Measurements from ENCODE around the gene CHI3L1.
A peak's percentile ranks its signal among the peaks of the same experiment; 100 is the strongest.

The CHI3L1 gene

GRCh38 chr1:203219934-203220333 is 33.4 kb upstream of the CHI3L1 start:
- TF ChIP-seq, protein P1, sequence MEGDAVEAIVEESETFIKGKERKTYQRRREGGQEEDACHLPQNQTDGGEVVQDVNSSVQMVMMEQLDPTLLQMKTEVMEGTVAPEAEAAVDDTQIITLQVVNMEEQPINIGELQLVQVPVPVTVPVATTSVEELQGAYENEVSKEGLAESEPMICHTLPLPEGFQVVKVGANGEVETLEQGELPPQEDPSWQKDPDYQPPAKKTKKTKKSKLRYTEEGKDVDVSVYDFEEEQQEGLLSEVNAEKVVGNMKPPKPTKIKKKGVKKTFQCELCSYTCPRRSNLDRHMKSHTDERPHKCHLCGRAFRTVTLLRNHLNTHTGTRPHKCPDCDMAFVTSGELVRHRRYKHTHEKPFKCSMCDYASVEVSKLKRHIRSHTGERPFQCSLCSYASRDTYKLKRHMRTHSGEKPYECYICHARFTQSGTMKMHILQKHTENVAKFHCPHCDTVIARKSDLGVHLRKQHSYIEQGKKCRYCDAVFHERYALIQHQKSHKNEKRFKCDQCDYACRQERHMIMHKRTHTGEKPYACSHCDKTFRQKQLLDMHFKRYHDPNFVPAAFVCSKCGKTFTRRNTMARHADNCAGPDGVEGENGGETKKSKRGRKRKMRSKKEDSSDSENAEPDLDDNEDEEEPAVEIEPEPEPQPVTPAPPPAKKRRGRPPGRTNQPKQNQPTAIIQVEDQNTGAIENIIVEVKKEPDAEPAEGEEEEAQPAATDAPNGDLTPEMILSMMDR (IDR thresholded peaks at IDR 0.05; ENCODE audit: low read depth, low read length) = no peak
- no peak for DNase-seq (ENCODE audit: extremely low read depth, low read depth)

GRCh38 chr1:203219171-203219570 is 32.7 kb upstream of the CHI3L1 start:
- TF ChIP-seq, protein P1 (IDR thresholded peaks at IDR 0.05; ENCODE audit: low read depth, low read length) = no peak

DNA sequence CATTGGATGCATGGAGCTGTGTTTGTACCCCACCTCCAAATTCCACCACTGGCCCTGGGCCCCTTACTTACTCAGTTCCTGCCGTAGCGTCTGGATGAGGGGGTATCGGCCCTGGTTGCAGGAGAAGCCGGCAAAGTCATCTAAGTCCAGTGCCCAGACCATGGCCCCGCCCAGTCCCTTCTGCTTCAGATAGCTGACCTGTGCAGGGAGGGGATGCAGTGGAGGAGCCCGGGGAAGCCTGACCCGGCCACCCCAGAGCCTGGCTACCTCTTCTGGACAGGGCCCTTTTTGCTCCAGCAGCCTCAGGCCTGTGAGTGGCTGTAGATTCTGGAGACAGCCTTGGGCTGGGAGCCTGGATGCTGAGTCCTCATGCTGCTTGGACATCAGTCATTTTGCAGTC is 31.2 kb upstream of the CHI3L1 start:
- TF ChIP-seq, protein P1 (IDR thresholded peaks at IDR 0.05; ENCODE audit: low read depth, low read length) = no peak
- no peak for DNase-seq (ENCODE audit: extremely low read depth, low read depth)

More at GRCh38 chr1:203219171-203219570, 32.7 kb upstream of the CHI3L1 start:
- DNase-seq (ENCODE audit: extremely low read depth, low read depth) = no peak

DNA sequence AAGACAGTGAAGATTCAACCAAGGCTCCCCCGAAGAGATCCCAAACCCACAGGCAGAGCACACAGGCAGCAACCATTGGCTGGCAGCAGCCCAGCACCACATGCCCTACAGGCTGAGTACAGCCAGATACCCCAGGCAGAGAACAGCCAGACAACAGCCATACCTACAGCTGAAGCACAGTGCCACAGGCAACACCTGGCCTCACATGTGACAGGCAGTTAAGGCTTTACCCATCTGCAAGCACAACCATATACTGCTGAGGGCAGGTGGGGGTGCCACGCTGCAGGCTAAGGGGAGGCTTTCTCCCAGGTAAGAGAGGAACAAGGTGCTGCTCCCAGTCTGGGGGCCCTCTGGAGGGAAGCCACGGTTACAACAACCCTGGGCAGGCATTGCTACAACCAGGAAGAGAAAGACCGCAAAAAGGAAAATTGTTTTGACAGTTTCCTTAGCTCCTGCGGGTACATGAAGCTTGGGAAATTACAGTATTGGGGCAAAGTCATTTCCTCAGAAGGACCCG is 30.7 kb upstream of the CHI3L1 start:
- TF ChIP-seq, protein P1 (IDR thresholded peaks at IDR 0.05; ENCODE audit: low read depth, low read length) = no peak
- no peak for DNase-seq (ENCODE audit: extremely low read depth, low read depth)

DNA sequence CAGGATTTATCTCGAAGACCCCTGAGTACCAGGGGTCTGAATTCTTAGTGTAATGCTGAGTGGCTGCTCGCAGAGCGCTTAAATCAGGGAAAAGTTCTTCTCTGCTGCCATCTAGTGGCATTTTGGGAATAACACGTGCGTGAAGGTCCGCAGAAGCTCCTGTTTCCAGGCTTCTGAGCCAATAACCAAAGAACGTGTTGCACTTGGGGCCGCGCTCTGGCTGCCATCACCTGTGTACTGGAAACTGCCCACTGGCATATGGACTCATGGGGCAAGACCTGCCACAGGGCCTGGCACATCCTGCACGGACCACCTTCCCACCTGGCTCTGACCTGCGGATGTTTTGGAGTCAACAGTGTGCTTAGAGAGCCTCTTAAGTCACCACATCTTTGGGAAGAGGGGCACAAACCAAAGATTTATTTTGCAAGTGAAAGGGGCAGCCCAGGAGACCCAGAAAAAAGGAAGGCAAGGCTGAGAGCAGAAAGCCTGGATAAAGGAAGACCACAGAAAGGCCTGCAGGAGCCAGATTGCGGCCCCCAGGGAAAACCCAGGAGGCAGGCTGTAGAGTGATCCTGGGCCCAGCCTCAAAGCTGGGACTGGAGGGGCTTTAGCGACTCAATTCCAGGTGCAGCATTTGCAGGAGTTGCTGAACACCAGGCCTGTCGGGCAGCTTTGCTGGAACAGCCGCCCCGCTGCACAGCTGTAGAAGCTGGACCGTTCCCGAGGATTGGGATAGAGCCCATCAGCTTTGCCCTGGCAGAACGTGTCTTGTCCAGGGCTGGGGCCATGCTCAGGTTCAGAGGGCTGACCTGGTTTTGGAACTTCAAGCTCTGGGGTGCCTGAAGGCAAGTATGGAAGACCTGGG is 30.0 kb upstream of the CHI3L1 start:
- DNase-seq (ENCODE audit: extremely low read depth, low read depth) = peak; percentile 24
- TF ChIP-seq, protein P1 (IDR thresholded peaks at IDR 0.05; ENCODE audit: low read depth, low read length) = peak; percentile 61

- no peak for DNase-seq (ENCODE audit: extremely low read depth, low read depth)
- TF ChIP-seq, protein P1 (IDR thresholded peaks at IDR 0.05; ENCODE audit: low read depth, low read length) = no peak
These were observed 29.1 kb upstream of the CHI3L1 start for GRCh38 chr1:203215573-203215972.

GRCh38 chr1:203214871-203215270 is 28.4 kb upstream of the CHI3L1 start:
- TF ChIP-seq, protein P1 (IDR thresholded peaks at IDR 0.05; ENCODE audit: low read depth, low read length) = no peak
- DNase-seq (ENCODE audit: extremely low read depth, low read depth) = no peak
